Epithelial cell of prostate (primary cell): ENCODE data around the gene CLIC6.
"Not testable (repeated sequence)": the region's sequence is repeated elsewhere in the genome, so short reads cannot be mapped to it uniquely, and the experiment has no call there.

Source experiments
- DNase-seq: peaks from one replicate; pipeline ENCODE4 v3.0.0-alpha.2; 2011; ENCODE audit warnings: low read depth, low spot score
- H3K27ac ChIP-seq: fragments of 450-650 bp; 2 replicates; pipeline ENCODE4 v1.5.1; 2017; ENCODE audit warnings: mild to moderate bottlenecking

CLIC6 gene

DNA sequence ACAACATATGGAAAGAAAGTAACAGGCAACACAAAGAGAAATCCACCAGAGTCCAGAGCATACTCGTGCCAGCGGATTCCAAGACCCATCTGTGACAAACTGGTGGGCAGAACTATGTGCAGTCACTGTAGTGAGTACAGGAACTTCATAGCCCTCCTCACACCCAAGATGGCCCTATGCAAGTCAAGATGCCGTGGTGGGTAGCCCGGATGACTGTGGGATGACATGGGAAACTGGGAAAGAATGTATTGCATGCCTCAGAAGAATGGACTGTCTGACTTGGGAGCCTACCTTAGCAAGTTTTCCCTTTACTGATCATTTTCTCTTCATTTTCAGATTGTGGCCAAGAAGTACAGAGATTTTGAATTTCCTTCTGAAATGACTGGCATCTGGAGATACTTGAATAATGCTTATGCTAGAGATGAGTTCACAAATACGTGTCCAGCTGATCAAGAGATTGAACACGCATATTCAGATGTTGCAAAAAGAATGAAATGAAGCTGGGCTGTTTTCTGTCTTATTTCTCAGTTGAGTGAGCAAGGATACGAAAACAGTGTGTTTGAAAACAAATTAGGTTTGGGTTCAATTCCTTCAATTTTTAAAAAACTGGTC lies 47.3 kb downstream of the CLIC6 start:
- no peak for DNase-seq
- no peak overlapping the region for H3K27ac ChIP-seq

DNA sequence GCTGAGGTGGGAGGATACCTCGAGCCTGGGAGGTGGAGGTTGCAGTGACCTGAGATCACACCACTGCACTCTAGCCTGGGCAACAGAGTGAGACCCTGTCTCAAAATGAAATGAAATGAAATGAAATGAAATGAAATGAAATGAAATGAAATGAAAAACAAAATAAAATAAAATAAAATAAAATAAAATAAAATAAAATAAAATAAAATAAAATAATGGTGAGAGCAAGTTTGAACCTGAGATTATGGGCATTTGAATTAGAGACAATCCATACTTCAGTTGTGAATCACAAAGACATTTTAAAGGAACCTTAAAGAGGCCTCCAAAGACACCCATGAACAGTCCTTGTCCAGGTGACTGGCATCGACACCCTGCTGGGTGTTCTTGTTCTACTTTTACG lies 49.7 kb downstream of the CLIC6 start:
- not testable (repeated sequence) for DNase-seq, H3K27ac ChIP-seq

DNA sequence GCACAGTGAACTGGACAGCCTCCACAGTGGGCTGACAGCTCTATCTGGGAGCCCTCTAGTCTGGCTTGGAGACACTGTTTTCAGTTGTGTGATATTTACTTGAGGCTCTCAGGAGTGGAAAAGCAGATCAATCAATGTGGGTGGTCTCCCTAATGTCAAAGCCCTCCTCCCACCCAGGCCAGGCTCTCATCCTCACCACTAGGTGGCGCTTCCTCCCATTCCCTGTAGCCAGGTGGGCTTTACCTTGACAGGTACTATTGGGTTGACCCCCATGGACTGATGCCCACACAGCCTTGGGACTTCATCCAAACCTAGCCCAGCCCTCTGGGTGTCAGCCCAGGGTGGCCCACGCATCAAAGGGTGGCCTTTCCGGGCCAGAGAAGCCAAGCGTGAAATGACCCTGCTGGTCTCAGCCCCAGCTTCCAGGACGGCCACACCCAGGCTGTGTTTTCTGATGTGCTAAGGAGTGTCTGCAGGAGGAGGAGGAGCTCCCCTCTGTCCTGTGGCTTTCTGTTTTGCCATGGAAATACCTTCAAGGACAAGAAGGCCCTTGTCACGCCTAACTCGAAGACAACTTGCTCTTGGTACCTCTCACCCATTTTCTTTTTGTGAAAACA lies 54.0 kb downstream of the CLIC6 start:
- no peak for DNase-seq
- H3K27ac ChIP-seq, result no peak overlapping the region

DNA sequence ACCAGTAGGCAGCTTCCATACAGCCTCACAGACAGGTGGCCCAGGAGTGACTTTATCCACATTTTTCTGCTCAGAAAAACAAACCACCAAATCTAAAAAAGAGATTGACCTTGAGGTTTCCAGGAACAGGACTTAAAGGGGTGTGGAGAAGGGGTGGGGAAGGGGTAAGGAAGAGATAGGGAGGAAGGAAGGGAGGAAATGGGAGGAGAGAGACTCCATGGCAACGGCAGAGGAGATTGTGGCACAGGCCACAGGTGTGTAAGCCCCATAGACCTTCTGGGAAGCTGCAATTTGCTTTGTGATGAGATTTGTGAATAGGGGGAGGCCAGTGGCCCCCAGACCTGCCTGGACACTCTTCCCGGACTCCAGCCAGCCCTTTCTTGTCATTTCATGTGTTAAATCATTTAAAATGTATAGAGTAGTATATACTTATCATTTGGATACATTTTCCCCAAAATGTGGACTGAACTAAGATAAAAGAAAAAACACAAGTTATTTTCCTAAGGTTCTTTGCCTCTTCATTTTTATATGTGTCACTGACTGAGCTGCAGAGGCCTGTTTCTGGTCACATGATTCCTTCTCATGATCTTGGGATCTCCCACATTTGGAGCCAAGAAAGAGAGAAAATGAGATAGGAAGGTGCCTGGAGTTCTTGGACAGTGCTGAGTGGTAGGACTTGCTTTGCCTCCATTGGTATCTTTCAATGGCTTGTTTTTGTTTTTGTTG lies 55.5 kb downstream of the CLIC6 start:
- DNase-seq, result no peak

GRCh38 chr21:34724857-34725195 lies 56.0 kb downstream of the CLIC6 start:
- H3K27ac ChIP-seq, result no peak overlapping the region
- DNase-seq, result no peak

More for the DNA sequence above, 55.5 kb downstream of the CLIC6 start:
- H3K27ac ChIP-seq, result no peak overlapping the region

DNA sequence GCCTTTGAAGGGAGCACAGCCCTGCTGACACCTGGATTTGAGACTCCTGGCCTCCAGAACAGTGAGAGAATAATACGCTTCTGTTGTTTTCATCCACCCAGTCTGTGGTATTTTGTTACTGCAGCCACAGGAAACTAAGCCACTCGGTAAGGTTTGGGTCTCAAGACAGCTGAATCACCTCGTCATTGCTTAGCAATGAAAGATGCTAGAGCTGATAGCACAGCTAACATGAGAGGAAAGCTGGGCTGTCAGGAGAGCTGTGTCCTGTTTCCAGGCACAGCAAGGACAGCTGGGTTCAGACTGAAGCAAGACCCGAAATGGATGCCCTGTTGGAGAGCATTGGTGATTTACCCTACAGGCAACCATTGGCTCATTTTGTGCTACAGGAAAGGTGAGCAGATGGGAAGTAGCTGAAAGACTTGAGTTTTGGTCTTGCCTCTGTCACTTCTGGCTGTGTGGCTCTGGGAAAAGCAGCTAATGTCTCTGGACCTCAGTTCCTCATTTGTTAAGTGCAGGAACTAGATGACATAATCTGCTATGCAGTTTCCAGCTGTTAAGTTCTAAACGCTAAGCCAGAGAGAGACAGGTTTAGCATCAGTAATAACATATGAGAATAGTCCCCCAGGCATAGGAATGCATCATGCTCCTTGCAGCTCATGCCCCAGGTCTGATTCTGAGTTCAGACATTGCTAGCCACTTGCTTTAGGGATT lies 58.0 kb downstream of the CLIC6 start:
- no peak overlapping the region for H3K27ac ChIP-seq
- no peak for DNase-seq

GRCh38 chr21:34728479-34728878 lies 59.7 kb downstream of the CLIC6 start:
- H3K27ac ChIP-seq, result peak overlapping the region; percentile 2
- no peak for DNase-seq

GRCh38 chr21:34730194-34730593 lies 61.4 kb downstream of the CLIC6 start:
- DNase-seq, result no peak

DNA sequence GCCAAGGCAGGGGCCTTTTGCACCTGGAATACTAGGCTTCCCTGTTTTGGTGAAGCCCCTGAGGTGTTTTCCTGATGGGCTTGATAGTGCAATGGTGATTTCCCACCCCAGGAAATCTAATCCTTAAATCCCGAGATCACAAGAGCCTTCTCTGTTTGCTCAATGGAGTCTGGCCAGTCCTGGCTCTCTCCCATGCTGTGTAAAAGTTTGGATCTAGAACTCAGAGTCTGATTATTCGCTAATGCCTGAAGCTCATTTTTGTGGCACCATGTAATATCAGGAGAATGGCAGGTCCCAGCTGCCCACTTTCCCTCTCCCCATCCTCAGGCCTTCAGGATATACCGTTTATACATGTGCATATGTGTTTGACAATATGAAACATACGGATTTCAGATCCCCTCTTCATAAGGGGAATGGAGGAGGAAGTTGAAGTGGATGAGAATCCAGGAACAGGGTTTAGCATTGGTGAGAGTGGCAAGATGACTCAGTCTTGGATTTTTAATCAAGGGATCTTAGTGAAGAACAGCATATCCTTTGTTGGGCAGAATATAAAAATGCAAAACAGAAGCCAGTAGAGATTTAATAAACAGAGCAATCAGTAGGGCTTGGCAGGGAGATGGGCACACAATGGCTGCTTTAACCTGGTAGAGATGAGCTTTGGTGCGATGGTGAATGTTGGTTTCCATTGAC lies 62.1 kb downstream of the CLIC6 start:
- peak overlapping the region; percentile 69 for H3K27ac ChIP-seq

More at GRCh38 chr21:34730194-34730593, 61.4 kb downstream of the CLIC6 start:
- H3K27ac ChIP-seq, result peak overlapping the region; percentile 69

DNA sequence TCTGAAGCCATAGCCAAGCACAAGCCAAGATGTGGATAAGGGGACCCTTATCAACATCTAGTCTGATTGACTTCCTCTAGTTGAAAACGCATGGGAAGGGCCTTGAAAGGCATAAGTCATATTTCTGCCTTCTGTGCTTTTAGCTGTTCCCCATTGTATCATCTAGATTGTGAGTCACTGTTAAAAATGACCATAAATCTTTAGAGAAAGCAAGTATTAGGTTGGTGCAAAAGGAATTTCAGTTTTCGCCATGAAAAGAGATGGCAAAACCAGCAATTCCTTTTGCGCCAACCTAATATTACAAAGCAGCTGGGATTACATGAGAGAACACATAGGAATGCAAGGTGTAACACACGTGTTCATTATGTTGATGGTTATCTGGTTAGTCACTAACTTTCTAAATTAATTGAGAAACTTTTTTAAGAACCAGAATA lies 63.6 kb downstream of the CLIC6 start:
- peak overlapping the region; percentile 69 for H3K27ac ChIP-seq
- DNase-seq, result peak; percentile 49

More for the DNA sequence above, 62.1 kb downstream of the CLIC6 start:
- no peak for DNase-seq

DNA sequence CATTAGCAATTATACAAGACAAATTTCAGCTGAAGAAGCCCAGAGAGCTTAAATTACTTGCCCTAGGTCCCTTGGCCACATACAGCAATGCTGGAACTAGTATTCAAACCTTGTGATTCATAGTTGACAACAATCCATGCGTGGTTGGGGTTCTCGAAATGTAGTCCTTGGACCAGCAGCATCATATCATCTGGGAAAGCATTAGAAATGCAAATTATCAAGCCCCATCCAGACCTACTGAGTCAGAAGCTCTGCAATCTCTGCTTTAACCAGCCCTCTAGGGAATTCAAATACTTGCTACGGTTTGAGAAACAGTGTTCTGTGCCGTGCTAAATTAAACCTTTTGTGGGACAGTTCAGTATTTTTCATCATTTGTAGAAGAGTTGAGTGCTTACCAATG lies 65.1 kb downstream of the CLIC6 start:
- no peak for DNase-seq
- H3K27ac ChIP-seq, result peak overlapping the region; percentile 65

DNA sequence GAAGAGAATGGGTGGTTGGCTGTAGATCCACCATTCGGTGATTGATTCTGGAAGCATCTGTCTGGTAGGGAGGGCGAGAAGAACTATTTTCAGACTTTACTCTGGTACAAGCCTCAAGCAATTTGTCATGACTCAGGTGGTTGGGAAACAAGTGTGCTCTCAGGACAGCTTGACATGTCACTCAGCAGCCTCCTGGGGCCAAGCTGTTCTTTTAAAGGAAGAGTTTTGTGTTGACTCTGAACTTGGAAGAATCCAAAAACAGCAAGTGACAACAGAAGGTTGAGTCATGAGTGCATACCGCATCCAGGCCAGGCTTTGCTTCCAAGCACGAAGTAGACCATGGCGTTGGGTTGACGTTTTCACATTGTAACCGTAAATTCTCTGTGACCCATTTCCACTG lies 65.9 kb downstream of the CLIC6 start:
- peak overlapping the region; percentile 65 for H3K27ac ChIP-seq
- peak; percentile 72 for DNase-seq

GRCh38 chr21:34736116-34736874 lies 67.5 kb downstream of the CLIC6 start:
- no peak for DNase-seq

DNA sequence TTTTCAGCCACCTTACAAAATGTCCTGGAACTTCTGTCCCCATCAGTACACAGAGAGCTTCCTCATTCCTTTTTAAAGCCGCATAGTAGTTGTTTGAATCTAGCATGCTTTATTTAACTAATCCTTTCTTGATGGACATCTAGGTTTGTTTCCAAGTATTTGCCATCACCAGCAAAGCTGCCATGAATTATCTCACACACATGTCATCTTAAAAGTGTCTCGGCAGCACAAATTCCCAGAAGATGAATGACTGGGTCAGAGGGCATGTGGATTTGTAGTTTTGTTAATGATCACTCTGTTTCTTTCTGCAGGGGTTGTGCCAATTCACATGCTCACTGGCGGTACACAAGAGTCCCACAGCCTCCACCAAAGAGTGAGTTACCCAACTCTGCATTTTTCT lies 68.3 kb downstream of the CLIC6 start:
- peak overlapping the region; percentile 28 for H3K27ac ChIP-seq
- no peak for DNase-seq

More at GRCh38 chr21:34736116-34736874, 67.5 kb downstream of the CLIC6 start:
- peak overlapping the region; percentile 28 for H3K27ac ChIP-seq

GRCh38 chr21:34740198-34740597 lies 71.4 kb downstream of the CLIC6 start:
- DNase-seq, result no peak
- H3K27ac ChIP-seq, result no peak overlapping the region

DNA sequence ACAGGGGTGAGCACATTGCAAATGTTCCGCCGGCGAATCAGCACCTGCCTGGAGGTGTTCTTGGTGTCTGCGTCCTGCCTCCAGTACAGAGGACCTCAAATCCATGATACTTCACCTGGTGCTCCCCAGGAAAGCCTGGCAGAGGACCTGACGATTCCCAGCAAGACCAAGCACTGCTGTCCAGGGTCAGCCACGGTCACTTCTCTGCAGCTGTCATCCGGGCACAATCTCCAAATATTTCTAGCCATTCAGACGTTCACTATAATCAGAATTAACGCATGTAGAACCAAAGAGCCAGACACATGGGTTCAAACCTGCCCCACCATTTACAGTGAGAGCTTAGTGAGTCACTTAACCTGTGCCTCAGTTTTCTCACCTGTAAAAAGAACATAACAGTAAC lies 74.5 kb downstream of the CLIC6 start:
- H3K27ac ChIP-seq, result peak overlapping the region; percentile 48
- DNase-seq, result no peak

DNA sequence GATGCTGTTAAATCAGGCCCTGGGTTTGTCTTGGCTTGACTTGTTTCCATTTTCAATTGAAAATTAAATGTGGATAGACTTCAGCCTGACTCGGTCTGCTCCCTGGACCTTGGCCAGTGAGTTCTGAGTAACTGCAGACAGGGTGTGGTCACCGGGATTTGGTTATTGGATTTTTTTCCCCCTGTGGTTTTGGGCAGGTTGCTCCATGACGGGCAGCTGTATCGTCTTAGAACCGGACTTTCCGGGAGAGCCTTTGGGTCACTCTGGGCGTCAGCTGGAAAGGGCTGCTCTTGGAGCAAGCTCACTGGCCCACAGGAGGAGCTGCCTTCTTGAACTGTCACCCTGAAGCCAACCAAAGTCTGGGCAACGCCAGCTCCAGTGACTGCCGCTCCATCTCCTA lies 75.0 kb downstream of the CLIC6 start:
- peak; percentile 72 for DNase-seq
- H3K27ac ChIP-seq, result peak overlapping the region; percentile 48

DNA sequence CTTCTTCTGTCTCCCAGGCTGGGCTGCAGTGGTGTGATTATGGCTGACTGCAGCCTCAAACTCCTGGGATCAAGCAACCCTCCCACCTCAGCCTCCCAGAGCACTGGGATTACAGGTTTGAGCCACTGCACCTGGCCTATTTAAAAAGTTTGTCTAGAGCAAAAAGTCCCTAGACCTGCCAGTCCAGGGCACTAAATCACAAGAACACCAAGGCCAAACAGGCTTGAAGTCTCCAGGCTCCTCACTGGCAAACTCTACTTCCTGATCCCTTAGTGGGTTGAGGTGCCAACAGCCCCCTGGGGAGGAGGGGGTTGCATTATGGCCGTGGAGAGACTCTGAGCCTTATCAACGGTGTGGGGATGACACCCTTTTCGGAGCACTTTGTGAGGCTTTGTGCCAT lies 76.0 kb downstream of the CLIC6 start:
- no peak overlapping the region for H3K27ac ChIP-seq
- no peak for DNase-seq

GRCh38 chr21:34745557-34746255 lies 76.9 kb downstream of the CLIC6 start:
- no peak for DNase-seq
- no peak overlapping the region for H3K27ac ChIP-seq
